Astrocyte of the spinal cord (primary cell): ENCODE measurements around the gene DESI1.
A peak's percentile ranks its signal among the peaks of the same experiment; 100 is the strongest.
"Not testable (repeated sequence)": the region's sequence is repeated elsewhere in the genome, so short reads cannot be mapped to it uniquely, and the experiment has no call there.

ENCODE experiments used
- DNase-seq: peaks from one replicate; pipeline ENCODE4 v3.0.0; 2011; ENCODE audit warnings: low read depth, low spot score
- H3K4me3 ChIP-seq: 2 replicates; pipeline ENCODE4 v1.5.1; 2011; ENCODE audit warnings: low read depth, mild to moderate bottlenecking, low read length, moderate library complexity
- CTCF ChIP-seq: IDR thresholded peaks from 2 replicates; pipeline ENCODE4 v1.5.1; 2012; ENCODE audit warnings: low read depth, mild to moderate bottlenecking, low read length, inconsistent platforms
- in situ Hi-C: cut with HindIII; loops from 2 replicates; pipeline ENCODE4 v1.10.0; 2017; ENCODE audit warnings: low sequenced_read_pairs

The DESI1 gene

GRCh38 chr22:41573677-41574076 is 47.2 kb downstream of the DESI1 start:
- no peak for TF ChIP-seq CTCF
- no peak for DNase-seq
- in situ Hi-C loops: no loop called here
- no peak overlapping the region for H3K4me3 ChIP-seq

DNA sequence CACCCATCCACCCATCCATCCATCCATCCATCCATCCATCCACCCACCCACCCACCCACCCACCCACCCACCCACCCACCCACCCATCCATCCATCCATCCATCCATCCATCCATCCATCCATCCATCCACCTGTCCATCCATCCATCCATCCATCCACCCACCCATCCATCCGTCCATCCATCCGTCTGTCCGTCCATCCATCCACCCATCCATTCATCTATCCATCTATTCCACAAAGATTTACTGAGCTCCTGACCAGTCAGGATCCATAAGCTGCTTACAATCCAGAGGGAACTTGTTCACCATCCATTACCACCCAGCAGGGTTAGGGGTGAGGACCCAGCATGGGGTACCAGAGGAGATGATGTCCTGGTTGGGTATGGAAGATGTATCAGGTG is 48.5 kb downstream of the DESI1 start:
- H3K4me3 ChIP-seq, in situ Hi-C loops: not testable (repeated sequence)

GRCh38 chr22:41571786-41572185 is 49.1 kb downstream of the DESI1 start:
- no peak for TF ChIP-seq CTCF
- no peak for DNase-seq
- H3K4me3 ChIP-seq: no peak overlapping the region
- in situ Hi-C loops: no loop called here

More for the DNA sequence above, 48.5 kb downstream of the DESI1 start:
- DNase-seq: not testable (repeated sequence)

DNA sequence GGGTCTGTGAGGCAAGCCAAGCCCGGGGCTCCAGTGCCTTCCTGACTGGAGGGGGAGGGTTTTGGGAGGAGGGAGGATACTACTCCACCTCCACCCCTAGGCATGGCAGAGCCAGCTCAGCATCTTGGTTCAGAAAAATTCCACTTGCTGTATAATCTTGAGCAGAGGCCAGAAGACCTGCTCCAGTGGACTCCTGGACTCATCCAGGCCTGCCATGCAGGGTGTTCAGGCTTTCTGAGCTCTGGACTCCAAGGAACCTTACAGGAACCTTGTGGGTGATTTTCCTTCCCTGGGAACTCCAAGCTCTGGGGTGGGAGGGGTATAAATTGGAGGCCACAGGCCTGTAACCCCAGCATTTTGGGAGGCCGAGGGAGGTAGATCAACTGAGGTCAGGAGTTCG is 50.6 kb downstream of the DESI1 start:
- no peak overlapping the region for H3K4me3 ChIP-seq
- DNase-seq: no peak
- no peak for TF ChIP-seq CTCF
- in situ Hi-C loops: no loop called here

DNA sequence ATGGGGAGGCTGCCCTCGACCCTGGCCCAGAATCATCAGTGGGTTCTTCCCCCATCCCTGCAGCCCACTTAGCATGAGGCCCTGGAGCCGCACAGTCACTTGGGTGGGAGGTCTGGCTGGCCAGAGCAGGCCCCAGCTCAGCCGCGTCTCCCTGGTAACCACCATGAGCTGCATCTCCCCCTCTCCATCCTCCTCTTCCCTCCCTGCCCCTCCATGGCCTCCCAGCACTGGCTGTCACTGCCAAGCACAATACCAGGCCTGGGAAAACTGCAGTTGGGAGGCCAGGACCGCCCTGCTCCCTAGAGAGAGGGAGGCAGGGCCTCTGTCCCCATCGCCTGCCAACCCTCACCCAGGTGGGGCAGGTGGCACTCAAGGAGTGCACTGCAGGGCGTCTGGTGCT is 52.0 kb downstream of the DESI1 start:
- no peak for TF ChIP-seq CTCF
- DNase-seq: no peak
- H3K4me3 ChIP-seq: no peak overlapping the region
- in situ Hi-C loops: no loop called here

- TF ChIP-seq CTCF: no peak
- in situ Hi-C loops: no loop called here
- no peak overlapping the region for H3K4me3 ChIP-seq
- DNase-seq: no peak
Measured at GRCh38 chr22:41567512-41567768, 53.4 kb downstream of the DESI1 start.

DNA sequence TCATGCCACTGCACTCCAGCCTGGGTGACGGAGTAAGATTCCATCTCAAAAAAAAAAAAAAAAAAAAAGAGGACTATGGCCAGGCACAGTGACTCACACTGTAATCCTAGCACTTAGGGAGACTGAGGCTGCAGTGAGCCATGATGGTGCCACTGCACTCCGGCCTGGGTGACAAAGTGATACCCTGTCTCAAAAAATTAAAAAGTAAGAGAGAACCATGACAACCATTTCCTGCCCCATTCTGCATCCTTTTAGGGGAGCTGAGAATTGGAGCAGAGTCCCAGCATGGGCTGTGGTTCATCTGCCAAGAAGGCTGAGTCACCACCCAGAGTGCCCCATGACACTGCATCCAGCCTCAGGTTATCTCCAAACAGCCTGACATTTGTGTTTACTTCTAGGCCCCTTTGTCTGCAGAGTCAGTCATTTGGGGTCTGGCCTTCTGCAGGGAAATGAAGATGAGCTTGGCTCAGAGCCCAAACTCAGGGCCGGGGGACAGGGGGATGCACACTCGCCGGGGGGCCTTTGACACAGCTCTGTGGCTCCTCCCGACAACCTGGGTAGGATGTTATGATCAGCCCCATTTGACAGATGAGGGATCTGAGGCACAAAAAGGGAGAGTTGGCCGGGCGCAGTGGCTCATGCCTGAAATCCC is 55.3 kb downstream of the DESI1 start:
- peak; percentile 86 for DNase-seq
- in situ Hi-C loops: no loop called here
- TF ChIP-seq CTCF: no peak
- no peak overlapping the region for H3K4me3 ChIP-seq
